DOHH2 (cell line): ENCODE results near the gene PAPPA.

Experiments
- EZH2phosphoT487 ChIP-seq: fragments of 200-600 bp; sonication (generic); IDR thresholded peaks from 2 replicates; pipeline ENCODE4 v1.6.1; 2017; ENCODE audit warnings: borderline replicate concordance, mild to moderate bottlenecking, antibody characterized with exemption, low read length, moderate library complexity, mixed read lengths
- TF ChIP-seq, protein P1 (sequence below): fragments of 200-600 bp; sonication (generic); IDR thresholded peaks from one replicate; pipeline ENCODE4 v1.5.1; 2014; ENCODE audit warnings: antibody characterized with exemption, mild to moderate bottlenecking, low read depth, low read length; ENCODE audit not compliant: poor library complexity, severe bottlenecking

DNA sequence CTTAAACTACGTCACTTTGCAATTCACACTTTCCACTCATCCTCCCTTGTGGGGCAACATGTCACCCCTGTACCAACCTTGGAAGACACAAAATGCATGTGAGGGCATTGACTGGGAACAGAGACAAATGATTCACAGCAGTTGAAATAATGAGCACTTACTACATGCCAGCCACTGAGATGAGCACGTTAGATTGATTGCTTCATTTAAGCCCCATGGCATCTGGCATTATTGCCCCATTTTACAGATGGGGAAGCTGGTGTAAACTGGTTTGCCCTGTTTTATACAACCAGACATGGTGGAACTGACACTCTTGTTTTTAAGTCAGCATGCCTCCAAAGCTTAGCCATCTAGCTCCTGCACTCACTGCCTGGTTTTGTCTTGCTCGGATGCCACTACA, 204.7 kb downstream of the PAPPA start:
- TF ChIP-seq, protein P1, sequence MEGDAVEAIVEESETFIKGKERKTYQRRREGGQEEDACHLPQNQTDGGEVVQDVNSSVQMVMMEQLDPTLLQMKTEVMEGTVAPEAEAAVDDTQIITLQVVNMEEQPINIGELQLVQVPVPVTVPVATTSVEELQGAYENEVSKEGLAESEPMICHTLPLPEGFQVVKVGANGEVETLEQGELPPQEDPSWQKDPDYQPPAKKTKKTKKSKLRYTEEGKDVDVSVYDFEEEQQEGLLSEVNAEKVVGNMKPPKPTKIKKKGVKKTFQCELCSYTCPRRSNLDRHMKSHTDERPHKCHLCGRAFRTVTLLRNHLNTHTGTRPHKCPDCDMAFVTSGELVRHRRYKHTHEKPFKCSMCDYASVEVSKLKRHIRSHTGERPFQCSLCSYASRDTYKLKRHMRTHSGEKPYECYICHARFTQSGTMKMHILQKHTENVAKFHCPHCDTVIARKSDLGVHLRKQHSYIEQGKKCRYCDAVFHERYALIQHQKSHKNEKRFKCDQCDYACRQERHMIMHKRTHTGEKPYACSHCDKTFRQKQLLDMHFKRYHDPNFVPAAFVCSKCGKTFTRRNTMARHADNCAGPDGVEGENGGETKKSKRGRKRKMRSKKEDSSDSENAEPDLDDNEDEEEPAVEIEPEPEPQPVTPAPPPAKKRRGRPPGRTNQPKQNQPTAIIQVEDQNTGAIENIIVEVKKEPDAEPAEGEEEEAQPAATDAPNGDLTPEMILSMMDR: no peak
- TF ChIP-seq EZH2phosphoT487: no peak
